ENCODE measurements around the gene GOLIM4.
"Not testable (repeated sequence)": the region's sequence is repeated elsewhere in the genome, so short reads cannot be mapped to it uniquely, and the experiment has no call there.

The GOLIM4 gene

GRCh38 chr3:168081856-168082255 is 13.9 kb downstream of the GOLIM4 start:
- no peak for DNase-seq (ENCODE audit: low read depth, low spot score)
- H3K4me3 ChIP-seq (ENCODE audit: low read length), result no peak overlapping the region

GRCh38 chr3:168081171-168081771 is 14.5 kb downstream of the GOLIM4 start:
- no peak for DNase-seq (ENCODE audit: low read depth, low spot score)
- no peak overlapping the region for H3K4me3 ChIP-seq (ENCODE audit: low read length)

DNA sequence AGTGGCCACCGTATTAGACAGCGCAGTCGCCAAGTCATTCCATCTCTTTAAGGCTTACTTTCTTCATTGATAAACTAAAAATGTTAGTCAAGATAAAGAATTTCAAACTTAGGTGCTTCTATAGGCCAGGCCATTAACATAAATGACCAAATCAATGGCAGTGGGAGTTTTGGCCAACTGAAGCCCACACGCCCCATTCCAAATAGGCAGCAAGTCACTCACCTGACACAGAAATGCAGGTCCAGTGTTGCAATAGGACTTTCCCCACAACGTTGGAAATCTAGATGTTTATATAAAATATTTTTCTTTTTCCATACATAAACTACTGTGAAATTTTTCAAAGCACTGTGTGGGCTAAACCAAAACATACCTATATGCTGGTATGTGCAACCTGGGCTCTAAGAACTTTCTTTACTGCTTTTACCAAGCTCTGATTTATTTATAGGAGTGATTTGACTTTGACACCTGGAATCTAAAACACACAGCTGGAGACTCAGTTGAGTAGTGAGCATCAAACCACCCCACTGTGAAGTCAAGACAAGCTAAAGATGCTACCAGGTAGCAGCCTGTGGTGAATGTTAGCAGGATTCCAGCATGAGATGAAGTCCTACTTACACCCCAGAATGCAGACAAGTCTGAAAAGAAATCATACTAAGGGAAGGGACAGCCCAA is 15.1 kb downstream of the GOLIM4 start:
- no peak for DNase-seq (ENCODE audit: low read depth, low spot score)
- no peak overlapping the region for H3K4me3 ChIP-seq (ENCODE audit: low read length)

- no peak for DNase-seq (ENCODE audit: low read depth, low spot score)
Measured at GRCh38 chr3:168080022-168080421, 15.7 kb downstream of the GOLIM4 start.

DNA sequence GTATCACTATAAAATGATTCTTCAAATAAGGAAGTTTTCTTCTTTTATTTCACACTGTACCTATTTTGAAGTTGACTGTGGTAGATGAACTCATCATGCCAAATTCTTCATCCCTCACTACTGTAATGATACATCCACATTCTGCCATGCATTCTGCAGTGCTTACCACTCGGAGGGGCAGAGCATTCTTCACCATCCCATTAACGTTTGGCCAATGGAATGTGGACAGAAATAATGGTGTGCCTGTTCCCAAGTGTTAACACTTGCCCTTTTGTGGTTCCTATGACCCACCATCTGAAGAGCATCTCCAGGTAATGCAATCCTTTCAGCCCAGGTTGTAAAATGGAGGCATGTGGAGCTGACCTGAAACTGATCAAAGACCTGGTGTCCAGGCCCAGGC is 18.6 kb downstream of the GOLIM4 start:
- H3K4me3 ChIP-seq (ENCODE audit: low read length), result no peak overlapping the region
- no peak for DNase-seq (ENCODE audit: low read depth, low spot score)

More at GRCh38 chr3:168080022-168080421, 15.7 kb downstream of the GOLIM4 start:
- no peak overlapping the region for H3K4me3 ChIP-seq (ENCODE audit: low read length)

DNA sequence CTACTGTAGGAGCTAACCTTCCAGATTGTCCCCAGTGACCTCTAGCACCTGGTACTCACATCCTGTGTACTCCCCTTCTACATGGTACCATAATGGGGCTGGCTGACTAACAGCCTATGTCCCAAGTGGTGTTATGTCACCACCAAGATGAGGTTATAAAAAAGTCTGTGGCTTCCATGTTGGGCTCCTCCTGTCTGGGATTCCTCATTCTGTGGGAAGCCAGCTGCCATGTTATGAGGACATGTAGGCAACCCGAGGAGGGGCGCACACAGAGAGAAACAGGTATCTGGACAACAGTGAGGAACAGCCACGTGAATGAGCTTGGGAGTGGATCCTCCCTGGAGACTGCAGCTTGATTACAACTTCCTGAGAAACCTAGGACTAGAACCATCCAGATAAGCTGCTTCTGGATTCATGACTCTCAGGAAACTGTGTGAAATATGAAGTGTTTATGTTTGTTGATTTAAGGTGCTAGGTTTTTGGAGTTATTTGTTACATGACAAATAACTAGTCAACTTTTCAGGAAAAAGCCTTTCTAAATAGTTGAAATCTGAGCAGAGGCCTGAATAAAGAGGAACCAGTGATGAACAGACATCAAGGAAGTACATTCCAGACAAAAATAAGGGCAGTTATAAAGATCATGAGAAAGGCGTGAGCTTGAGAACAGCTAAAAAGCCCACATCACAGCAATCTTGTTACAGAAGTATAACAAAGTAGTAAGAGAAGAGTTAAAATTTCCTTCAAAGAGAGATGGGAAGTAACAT is 21.7 kb downstream of the GOLIM4 start:
- no peak overlapping the region for H3K4me3 ChIP-seq (ENCODE audit: low read length)
- DNase-seq (ENCODE audit: low read depth, low spot score), result no peak

DNA sequence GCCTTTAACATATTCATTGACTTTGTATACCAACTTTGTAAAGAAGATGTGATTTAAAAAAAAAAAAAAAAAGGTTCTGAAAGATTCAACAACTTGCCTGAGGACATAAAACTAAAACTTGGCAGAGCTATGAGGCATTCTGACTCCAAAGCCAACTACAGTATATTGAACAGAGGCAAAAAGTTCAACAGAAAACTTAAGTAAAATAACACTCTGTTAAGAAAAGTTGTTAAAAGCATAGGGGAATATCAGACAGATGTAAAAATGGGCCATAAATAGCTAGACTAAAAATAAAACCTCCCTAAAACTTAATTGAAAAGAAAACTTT is 23.4 kb downstream of the GOLIM4 start:
- no peak overlapping the region for H3K4me3 ChIP-seq (ENCODE audit: low read length)
- no peak for DNase-seq (ENCODE audit: low read depth, low spot score)

- no peak for DNase-seq (ENCODE audit: low read depth, low spot score)
- H3K4me3 ChIP-seq (ENCODE audit: low read length), result no peak overlapping the region
Measured at GRCh38 chr3:168071591-168072322, 24.0 kb downstream of the GOLIM4 start.

GRCh38 chr3:168070919-168071318 is 24.8 kb downstream of the GOLIM4 start:
- no peak for DNase-seq (ENCODE audit: low read depth, low spot score)
- no peak overlapping the region for H3K4me3 ChIP-seq (ENCODE audit: low read length)

DNA sequence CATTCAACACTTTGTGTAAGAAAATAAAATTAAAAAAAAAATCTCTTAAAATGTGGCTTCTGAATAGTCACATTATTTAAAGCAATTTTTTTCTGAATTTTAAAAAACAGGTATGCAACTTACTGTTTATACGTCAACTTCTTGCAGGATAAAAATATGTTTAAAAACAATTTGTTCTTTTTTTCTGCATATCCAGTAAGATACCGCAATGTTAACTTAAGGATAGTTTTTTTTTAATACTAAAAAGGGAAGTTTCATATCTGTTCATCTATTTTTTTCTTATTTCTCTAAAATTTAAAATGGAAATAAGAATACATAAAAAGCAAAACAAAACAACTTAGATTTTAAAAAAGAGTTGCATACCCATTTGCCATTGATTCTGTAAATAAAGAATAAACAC is 27.4 kb downstream of the GOLIM4 start:
- no peak overlapping the region for H3K4me3 ChIP-seq (ENCODE audit: low read length)
- no peak for DNase-seq (ENCODE audit: low read depth, low spot score)

GRCh38 chr3:168066882-168067281 is 28.8 kb downstream of the GOLIM4 start:
- no peak overlapping the region for H3K4me3 ChIP-seq (ENCODE audit: low read length)
- no peak for DNase-seq (ENCODE audit: low read depth, low spot score)

DNA sequence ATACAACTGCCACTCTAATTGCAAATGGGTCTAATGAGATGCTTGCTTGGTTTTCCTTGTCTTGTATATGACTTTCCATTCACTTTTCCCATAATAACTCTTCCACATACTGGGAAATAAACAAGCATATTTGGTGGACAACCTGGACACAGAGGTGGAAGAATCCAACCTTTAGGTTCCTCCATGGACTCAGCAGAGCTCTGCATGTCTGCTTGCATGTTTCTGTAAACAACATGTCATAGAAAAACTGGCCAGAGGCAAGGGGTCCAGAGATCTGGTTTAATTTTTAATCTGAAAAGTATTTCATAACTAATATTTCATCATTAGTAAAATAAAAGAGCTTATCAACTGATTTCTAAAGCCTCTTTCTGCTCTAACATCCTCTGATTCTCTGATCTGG is 30.2 kb downstream of the GOLIM4 start:
- no peak for DNase-seq (ENCODE audit: low read depth, low spot score)
- no peak overlapping the region for H3K4me3 ChIP-seq (ENCODE audit: low read length)

- no peak for DNase-seq (ENCODE audit: low read depth, low spot score)
Measured at GRCh38 chr3:168063122-168063521, 32.6 kb downstream of the GOLIM4 start.

DNA sequence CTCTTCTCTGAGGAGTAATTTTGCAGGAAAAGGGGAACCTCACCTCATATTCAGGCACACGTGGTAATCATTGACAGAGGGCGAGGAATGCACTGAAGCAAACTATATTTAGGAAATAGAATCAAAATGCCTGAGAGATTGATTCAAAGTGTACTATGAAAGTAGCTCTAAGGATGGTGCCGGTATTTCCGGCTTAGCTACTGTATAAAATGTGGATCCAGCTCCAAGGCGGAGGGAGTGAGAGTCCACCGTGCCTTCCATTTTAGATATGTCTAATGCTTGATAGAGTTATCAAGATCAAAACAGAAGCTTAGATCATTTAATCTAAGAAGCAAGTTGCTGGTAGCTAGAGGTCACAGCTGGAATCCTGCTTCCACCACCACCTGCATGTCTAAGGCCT is 33.0 kb downstream of the GOLIM4 start:
- no peak for DNase-seq (ENCODE audit: low read depth, low spot score)
- no peak overlapping the region for H3K4me3 ChIP-seq (ENCODE audit: low read length)

More at GRCh38 chr3:168063122-168063521, 32.6 kb downstream of the GOLIM4 start:
- no peak overlapping the region for H3K4me3 ChIP-seq (ENCODE audit: low read length)

- no peak for DNase-seq (ENCODE audit: low read depth, low spot score)
- H3K4me3 ChIP-seq (ENCODE audit: low read length), result no peak overlapping the region
Measured at GRCh38 chr3:168061332-168061996, 34.3 kb downstream of the GOLIM4 start.

GRCh38 chr3:168060317-168060716 is 35.4 kb downstream of the GOLIM4 start:
- no peak for DNase-seq (ENCODE audit: low read depth, low spot score)
- H3K4me3 ChIP-seq (ENCODE audit: low read length), result no peak overlapping the region

GRCh38 chr3:168058481-168058880 is 37.2 kb downstream of the GOLIM4 start:
- DNase-seq (ENCODE audit: low read depth, low spot score), result no peak
- no peak overlapping the region for H3K4me3 ChIP-seq (ENCODE audit: low read length)

DNA sequence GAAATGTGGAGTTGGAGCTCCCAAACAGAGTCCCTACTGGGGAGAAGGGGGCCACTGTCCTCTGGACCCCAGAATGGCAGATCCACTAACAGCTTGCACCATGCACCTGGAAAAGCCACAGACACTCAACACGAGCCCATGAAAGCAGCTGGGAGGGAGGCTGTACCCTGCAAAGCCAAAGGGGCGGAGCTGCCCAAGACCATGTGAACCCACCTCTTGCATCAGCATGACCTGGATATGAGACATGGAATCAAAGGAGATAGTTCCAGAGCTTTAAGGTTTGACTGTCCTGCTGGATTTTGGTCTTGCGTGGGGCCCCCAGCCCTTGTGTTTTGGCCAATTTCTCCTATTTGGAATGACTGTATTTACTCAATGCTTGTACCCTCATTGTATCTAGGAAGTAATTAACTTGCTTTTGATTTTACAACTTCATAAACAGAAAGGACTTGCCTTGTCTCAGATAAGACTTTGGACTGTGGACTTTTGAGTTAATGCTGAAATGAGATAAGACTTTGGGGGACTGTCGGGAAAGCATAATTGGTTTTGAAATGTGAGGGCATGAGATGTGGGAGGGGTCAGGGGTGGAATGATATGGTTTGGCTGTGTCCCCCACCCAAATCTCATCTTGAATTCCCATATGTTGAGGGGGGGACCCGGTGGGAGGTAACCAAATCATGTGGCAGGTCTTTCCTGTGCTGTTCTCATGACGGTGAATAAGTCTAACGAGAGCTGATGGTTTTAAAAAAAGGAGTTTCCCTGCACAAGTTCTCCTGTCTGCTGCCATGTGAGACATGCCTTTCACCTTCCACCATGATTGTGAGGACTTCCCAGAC is 39.1 kb downstream of the GOLIM4 start:
- not testable (repeated sequence) for DNase-seq (ENCODE audit: low read depth, low spot score); H3K4me3 ChIP-seq (ENCODE audit: low read length)

GRCh38 chr3:168054447-168054846 is 41.3 kb downstream of the GOLIM4 start:
- no peak overlapping the region for H3K4me3 ChIP-seq (ENCODE audit: low read length)
- DNase-seq (ENCODE audit: low read depth, low spot score), result no peak
